ENCODE results near the gene KCTD18. TPM values are rescaled to one million over a fixed set of nuclear protein-coding genes. Genes with fewer than 3 reads are reported as not detected.

KCTD18 gene
- total RNA-seq, 2 experiments from 2014 or later: 18.9 to 19.8 TPM

- H3K9me3 Mint-ChIP-seq: no peaks in the 10 kb centered on the region
- Histone ChIP-seq H3K4me3 (ENCODE audit: low read length) (no peak overlapping the region), H3K27ac (ENCODE audit: low read depth in 1 of 2, low read length in 2 of 2) (no peak overlapping the region), H3K27me3 (ENCODE audit: control insufficient read depth in 1 of 2, insufficient read depth in 2 of 2, low read length in 2 of 2) (no peaks in the 10 kb centered on the region), H3K4me1 (ENCODE audit: insufficient read depth, low read length) (peaks cover 9% of the 10 kb centered on the region), H3K9me3 (ENCODE audit: control insufficient read depth in 1 of 2, insufficient read depth in 1 of 2, low read length in 2 of 2) (no peaks in the 10 kb centered on the region), H3K36me3 (ENCODE audit: insufficient read depth, low read length) (no peaks in the 10 kb centered on the region)
- TF ChIP-seq CTCF (IDR thresholded peaks at IDR 0.05): no peak
- DNase-seq: no peak
- no peak overlapping the region for H3K4me3 Mint-ChIP-seq
- no peak for ATAC-seq (ENCODE audit: poor library complexity)
- CTCF ChIA-PET: interaction anchor here (1.6 kb wide), 1 partner anchor 14 kb away, joined by 5 read pairs; the partner anchor contains the start of gene KCTD18
- POLR2A ChIA-PET: interaction anchor here (1.1 kb wide), 1 partner anchor 14 kb away, joined by 3 read pairs; the partner anchor contains the start of gene KCTD18
- no peaks in the 10 kb centered on the region for H3K36me3 Mint-ChIP-seq (ENCODE audit: low read depth)
- H3K4me1 Mint-ChIP-seq (ENCODE audit: low read depth): peaks cover 13% of the 10 kb centered on the region
- no peaks in the 10 kb centered on the region for H3K27me3 Mint-ChIP-seq
- intact Hi-C loops (cut with DNase I, micrococcal nuclease): loop anchor here (1.0 to 10.0 kb wide), 6 partner anchors 13 to 1851 kb away; partner anchors contain the start of genes KCTD18 (in 2 of the 2), ALS2 (in 1 of the 2), BMPR2 (in 1 of the 2) and FZD7 (in 1 of the 2)
- no peak overlapping the region for H3K27ac Mint-ChIP-seq
Observed at GRCh38 chr2:200523604-200524003, 13.7 kb upstream of the KCTD18 start.

GRCh38 chr2:200523158-200523557 is 13.3 kb upstream of the KCTD18 start:
- peaks cover 13% of the 10 kb centered on the region for H3K4me1 Mint-ChIP-seq (ENCODE audit: low read depth)
- TF ChIP-seq CTCF (IDR thresholded peaks at IDR 0.05): no peak
- H3K27me3 ChIP-seq (ENCODE audit: control insufficient read depth in 1 of 2, insufficient read depth in 2 of 2, low read length in 2 of 2): no peaks in the 10 kb centered on the region
- H3K36me3 ChIP-seq (ENCODE audit: insufficient read depth, low read length): no peaks in the 10 kb centered on the region
- H3K27ac ChIP-seq (ENCODE audit: low read depth in 1 of 2, low read length in 2 of 2): no peak overlapping the region
- H3K36me3 Mint-ChIP-seq (ENCODE audit: low read depth): no peaks in the 10 kb centered on the region
- H3K9me3 Mint-ChIP-seq: no peaks in the 10 kb centered on the region
- H3K27me3 Mint-ChIP-seq: no peaks in the 10 kb centered on the region
- no peak overlapping the region for H3K27ac Mint-ChIP-seq
- no peak for DNase-seq
- H3K4me1 ChIP-seq (ENCODE audit: insufficient read depth, low read length): peaks cover 9% of the 10 kb centered on the region
- no peak overlapping the region for H3K4me3 ChIP-seq (ENCODE audit: low read length)
- H3K9me3 ChIP-seq (ENCODE audit: control insufficient read depth in 1 of 2, insufficient read depth in 1 of 2, low read length in 2 of 2): no peaks in the 10 kb centered on the region
- ChIA-PET POLR2A (interaction anchor here (1.1 kb wide), 1 partner anchor 13 kb away, joined by 3 read pairs; the partner anchor contains the start of gene KCTD18), CTCF (interaction anchor here (1.6 kb wide), 1 partner anchor 14 kb away, joined by 5 read pairs; the partner anchor contains the start of gene KCTD18)
- no peak for ATAC-seq (ENCODE audit: poor library complexity)
- no peak overlapping the region for H3K4me3 Mint-ChIP-seq
- intact Hi-C loops (cut with DNase I, micrococcal nuclease): loop anchor here in 1 of 2 experiments (10.0 kb wide), 4 partner anchors 442 to 1852 kb away; partner anchors contain the start of genes ALS2, BMPR2, FZD7 and ORC2

- Mint-ChIP-seq H3K27ac (peak overlapping the region; percentile 14), H3K4me3 (peak overlapping the region; percentile 0), H3K4me1 (ENCODE audit: low read depth) (peaks cover 7% of the 10 kb centered on the region), H3K27me3 (no peaks in the 10 kb centered on the region), H3K36me3 (ENCODE audit: low read depth) (no peaks in the 10 kb centered on the region), H3K9me3 (peaks cover 3% of the 10 kb centered on the region)
- no peaks in the 10 kb centered on the region for H3K27me3 ChIP-seq (ENCODE audit: control insufficient read depth in 1 of 2, insufficient read depth in 2 of 2, low read length in 2 of 2)
- H3K27ac ChIP-seq (ENCODE audit: low read depth in 1 of 2, low read length in 2 of 2): no peak overlapping the region
- no peak overlapping the region for H3K4me3 ChIP-seq (ENCODE audit: low read length)
- TF ChIP-seq CTCF (IDR thresholded peaks at IDR 0.05): no peak
- POLR2A ChIA-PET: interaction anchor here (0.8 to 3.4 kb wide), 3 partner anchors 11 to 198 kb away, joined by 3 to 28 read pairs (median 3); partner anchors contain the start of gene SGO2
- no peaks in the 10 kb centered on the region for H3K9me3 ChIP-seq (ENCODE audit: control insufficient read depth in 1 of 2, insufficient read depth in 1 of 2, low read length in 2 of 2)
- H3K4me1 ChIP-seq (ENCODE audit: insufficient read depth, low read length): peaks cover 21% of the 10 kb centered on the region
- intact Hi-C loops (cut with DNase I, micrococcal nuclease): no loop called here
- ATAC-seq (ENCODE audit: poor library complexity) (peak; percentile 75), DNase-seq (peak in 3 of 14 experiments; percentile 19 to 48 (median 21))
- CTCF ChIA-PET: no interaction called here
- no peaks in the 10 kb centered on the region for H3K36me3 ChIP-seq (ENCODE audit: insufficient read depth, low read length)
Observed at GRCh38 chr2:200515155-200515554, 5.3 kb upstream of the KCTD18 start.

Data from CD4-positive, alpha-beta T cell (primary cell).